Measurements from ENCODE around the gene CRYAB.

DNA sequence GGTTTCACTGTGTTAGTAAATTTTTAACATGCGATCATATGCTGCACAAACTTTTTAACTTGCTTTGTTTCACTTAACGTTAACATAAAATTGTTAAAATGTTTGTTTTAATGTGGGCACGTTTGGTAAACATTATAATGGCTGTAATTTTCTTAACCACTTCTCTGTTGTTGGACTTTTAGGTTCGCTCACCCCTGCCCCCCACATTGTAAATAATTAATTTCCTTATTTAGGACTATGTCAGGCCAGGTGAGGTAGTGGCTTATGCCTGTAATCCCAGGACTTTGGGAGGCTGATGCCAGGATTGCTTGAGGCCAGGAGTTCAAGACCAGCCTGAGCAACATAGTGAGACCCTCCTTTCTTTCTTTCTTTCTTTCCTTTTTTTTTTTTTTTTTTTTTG lies 18.9 kb upstream of the CRYAB start:
- TF ChIP-seq, protein P1, sequence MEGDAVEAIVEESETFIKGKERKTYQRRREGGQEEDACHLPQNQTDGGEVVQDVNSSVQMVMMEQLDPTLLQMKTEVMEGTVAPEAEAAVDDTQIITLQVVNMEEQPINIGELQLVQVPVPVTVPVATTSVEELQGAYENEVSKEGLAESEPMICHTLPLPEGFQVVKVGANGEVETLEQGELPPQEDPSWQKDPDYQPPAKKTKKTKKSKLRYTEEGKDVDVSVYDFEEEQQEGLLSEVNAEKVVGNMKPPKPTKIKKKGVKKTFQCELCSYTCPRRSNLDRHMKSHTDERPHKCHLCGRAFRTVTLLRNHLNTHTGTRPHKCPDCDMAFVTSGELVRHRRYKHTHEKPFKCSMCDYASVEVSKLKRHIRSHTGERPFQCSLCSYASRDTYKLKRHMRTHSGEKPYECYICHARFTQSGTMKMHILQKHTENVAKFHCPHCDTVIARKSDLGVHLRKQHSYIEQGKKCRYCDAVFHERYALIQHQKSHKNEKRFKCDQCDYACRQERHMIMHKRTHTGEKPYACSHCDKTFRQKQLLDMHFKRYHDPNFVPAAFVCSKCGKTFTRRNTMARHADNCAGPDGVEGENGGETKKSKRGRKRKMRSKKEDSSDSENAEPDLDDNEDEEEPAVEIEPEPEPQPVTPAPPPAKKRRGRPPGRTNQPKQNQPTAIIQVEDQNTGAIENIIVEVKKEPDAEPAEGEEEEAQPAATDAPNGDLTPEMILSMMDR (conservative IDR thresholded peaks at IDR 0.05; ENCODE audit: low read length): no peak
- no peak for TF ChIP-seq EZH2phosphoT487 (IDR thresholded peaks at IDR 0.05; ENCODE audit: borderline replicate concordance)
